K562 (cell line): ENCODE measurements around the gene CBY2.

Source experiments
- CBFB ChIP-seq: sonication (generic); formaldehyde crosslinking; IDR thresholded peaks from 2 replicates; pipeline ENCODE4 v1.4.0; 2020; ENCODE audit warnings: mild to moderate bottlenecking, missing genetic modification reagents
- HDGF ChIP-seq: fragments of 450-650 bp; IDR thresholded peaks from 2 replicates; pipeline ENCODE4 v1.6.1; 2016
- TF ChIP-seq, protein P1 (sequence below): sonication (generic); formaldehyde crosslinking; IDR thresholded peaks from 2 replicates; pipeline ENCODE4 v1.5.0; 2020; ENCODE audit warnings: missing genetic modification reagents

DNA sequence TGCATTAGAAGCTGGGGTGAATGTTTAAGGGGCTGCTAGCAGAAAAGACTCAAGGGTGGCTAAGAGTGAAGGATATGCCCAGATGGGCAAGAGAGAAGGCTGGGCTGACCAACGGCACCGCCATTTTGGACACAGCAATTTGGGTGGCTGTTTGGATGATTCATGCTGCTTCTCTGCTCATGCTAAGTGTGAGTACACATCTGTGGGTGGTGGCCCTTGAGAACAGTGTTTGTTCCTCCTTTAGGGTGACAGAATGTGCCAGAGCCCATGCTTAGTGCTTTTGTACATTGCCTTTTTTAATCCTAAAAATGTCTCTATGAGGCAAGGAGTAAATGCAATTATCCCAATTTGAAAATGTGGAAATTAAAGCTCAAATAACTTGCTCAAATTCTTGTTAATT lies 9.8 kb downstream of the CBY2 start:
- no peak for TF ChIP-seq CBFB (CRISPR knock-in tag)
- TF ChIP-seq, protein P1, sequence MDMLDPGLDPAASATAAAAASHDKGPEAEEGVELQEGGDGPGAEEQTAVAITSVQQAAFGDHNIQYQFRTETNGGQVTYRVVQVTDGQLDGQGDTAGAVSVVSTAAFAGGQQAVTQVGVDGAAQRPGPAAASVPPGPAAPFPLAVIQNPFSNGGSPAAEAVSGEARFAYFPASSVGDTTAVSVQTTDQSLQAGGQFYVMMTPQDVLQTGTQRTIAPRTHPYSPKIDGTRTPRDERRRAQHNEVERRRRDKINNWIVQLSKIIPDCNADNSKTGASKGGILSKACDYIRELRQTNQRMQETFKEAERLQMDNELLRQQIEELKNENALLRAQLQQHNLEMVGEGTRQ, result no peak
- TF ChIP-seq HDGF, result no peak
